ENCODE measurements around the gene SATB1. TPM values are rescaled to one million over a fixed set of nuclear protein-coding genes. Genes with fewer than 3 reads are reported as not detected.

The SATB1 gene
- total and polyA plus RNA-seq, 2 donors (not counting 1 experiment from before 2014, with no cell fraction given): 17.2 to 18.7 TPM

GRCh38 chr3:18308096-18308650 is 117.0 kb downstream of the SATB1 start:
- H3K4me2 ChIP-seq (ENCODE audit: extremely low read depth, insufficient read depth, low read length): no peak overlapping the region
- no peak for DNase-seq (ENCODE audit: low read depth in 2 of 2)
- no peak overlapping the region for H2AFZ ChIP-seq (ENCODE audit: low read length)
- no peak overlapping the region for H3K27ac ChIP-seq (ENCODE audit: insufficient read depth, low read length)
- no peaks in the 10 kb centered on the region for H3K9me3 ChIP-seq (ENCODE audit: control insufficient read depth, insufficient read depth, low read depth, low read length)
- H3K27me3 ChIP-seq (ENCODE audit: control insufficient read depth, insufficient read depth, low read length): no peaks in the 10 kb centered on the region
- H3K79me2 ChIP-seq (ENCODE audit: control insufficient read depth, insufficient read depth, low read length): no peaks in the 10 kb centered on the region
- no peak overlapping the region for H3K4me3 ChIP-seq (replicated peaks in 1 of 4; ENCODE audit: control extremely low read depth in 1 of 4, insufficient read depth in 1 of 4, low read depth in 3 of 4, low read length in 4 of 4)
- no peaks in the 10 kb centered on the region for H4K20me1 ChIP-seq (ENCODE audit: control insufficient read depth, extremely low read depth, insufficient read depth, low read length)
- no peaks in the 10 kb centered on the region for H3K36me3 ChIP-seq (ENCODE audit: control insufficient read depth, insufficient read depth, low read length)
- H3K9ac ChIP-seq (ENCODE audit: insufficient read depth, low read length): no peak overlapping the region
- no peaks in the 10 kb centered on the region for H3K4me1 ChIP-seq (ENCODE audit: control insufficient read depth, extremely low read depth, insufficient read depth, low read length)
- TF ChIP-seq CTCF (conservative IDR thresholded peaks at IDR 0.05 in 1 of 2, IDR thresholded peaks at IDR 0.05 in 1 of 2; ENCODE audit: low read depth in 1 of 2, low read length in 2 of 2) (no peak), EZH2 (IDR thresholded peaks at IDR 0.05; ENCODE audit: low read length, missing control alignments) (no peak)

- Histone ChIP-seq H3K4me3 (replicated peaks in 1 of 4; ENCODE audit: control extremely low read depth in 1 of 4, insufficient read depth in 1 of 4, low read depth in 3 of 4, low read length in 4 of 4) (no peak overlapping the region), H3K36me3 (ENCODE audit: control insufficient read depth, insufficient read depth, low read length) (no peaks in the 10 kb centered on the region), H3K27ac (ENCODE audit: insufficient read depth, low read length) (no peak overlapping the region), H3K9ac (ENCODE audit: insufficient read depth, low read length) (no peak overlapping the region), H3K9me3 (ENCODE audit: control insufficient read depth, insufficient read depth, low read depth, low read length) (no peaks in the 10 kb centered on the region), H2AFZ (ENCODE audit: low read length) (no peak overlapping the region), H3K79me2 (ENCODE audit: control insufficient read depth, insufficient read depth, low read length) (no peaks in the 10 kb centered on the region), H3K27me3 (ENCODE audit: control insufficient read depth, insufficient read depth, low read length) (no peaks in the 10 kb centered on the region), H3K4me1 (ENCODE audit: control insufficient read depth, extremely low read depth, insufficient read depth, low read length) (no peaks in the 10 kb centered on the region), H4K20me1 (ENCODE audit: control insufficient read depth, extremely low read depth, insufficient read depth, low read length) (no peaks in the 10 kb centered on the region), H3K4me2 (ENCODE audit: extremely low read depth, insufficient read depth, low read length) (no peak overlapping the region)
- no peak for DNase-seq (ENCODE audit: low read depth in 2 of 2)
- no peak for TF ChIP-seq CTCF (conservative IDR thresholded peaks at IDR 0.05 in 1 of 2, IDR thresholded peaks at IDR 0.05 in 1 of 2; ENCODE audit: low read depth in 1 of 2, low read length in 2 of 2)
- no peak for TF ChIP-seq EZH2 (IDR thresholded peaks at IDR 0.05; ENCODE audit: low read length, missing control alignments)
Observed at GRCh38 chr3:18307529-18307928, 117.6 kb downstream of the SATB1 start.

- no peaks in the 10 kb centered on the region for H4K20me1 ChIP-seq (ENCODE audit: control insufficient read depth, extremely low read depth, insufficient read depth, low read length)
- no peaks in the 10 kb centered on the region for H3K4me1 ChIP-seq (ENCODE audit: control insufficient read depth, extremely low read depth, insufficient read depth, low read length)
- H2AFZ ChIP-seq (ENCODE audit: low read length): no peak overlapping the region
- H3K27me3 ChIP-seq (ENCODE audit: control insufficient read depth, insufficient read depth, low read length): no peaks in the 10 kb centered on the region
- H3K4me3 ChIP-seq (replicated peaks in 1 of 4; ENCODE audit: control extremely low read depth in 1 of 4, insufficient read depth in 1 of 4, low read depth in 3 of 4, low read length in 4 of 4): no peak overlapping the region
- H3K79me2 ChIP-seq (ENCODE audit: control insufficient read depth, insufficient read depth, low read length): no peaks in the 10 kb centered on the region
- no peaks in the 10 kb centered on the region for H3K9me3 ChIP-seq (ENCODE audit: control insufficient read depth, insufficient read depth, low read depth, low read length)
- DNase-seq (ENCODE audit: low read depth in 2 of 2): peak; percentile 20 to 42
- TF ChIP-seq EZH2 (IDR thresholded peaks at IDR 0.05; ENCODE audit: low read length, missing control alignments): no peak
- TF ChIP-seq CTCF (conservative IDR thresholded peaks at IDR 0.05 in 1 of 2, IDR thresholded peaks at IDR 0.05 in 1 of 2; ENCODE audit: low read depth in 1 of 2, low read length in 2 of 2): no peak
- no peak overlapping the region for H3K27ac ChIP-seq (ENCODE audit: insufficient read depth, low read length)
- no peak overlapping the region for H3K9ac ChIP-seq (ENCODE audit: insufficient read depth, low read length)
- no peaks in the 10 kb centered on the region for H3K36me3 ChIP-seq (ENCODE audit: control insufficient read depth, insufficient read depth, low read length)
- no peak overlapping the region for H3K4me2 ChIP-seq (ENCODE audit: extremely low read depth, insufficient read depth, low read length)
Observed at GRCh38 chr3:18302517-18302916, 122.6 kb downstream of the SATB1 start.
